Stimulated activated memory B cell treated with anti-CD40 and anti-IgM and Interleukin-4, amounts not matched to agents 10 μg/mL and 1 μg/mL and 100 μg/mL, for 72 hours (primary cell): ENCODE measurements around the gene VOPP1.

ENCODE experiments used
- ATAC-seq: fragments of 150-1000 bp; cut with Tn5 transposase; 2 replicates; pipeline ENCODE4 v1.10.0; 2021
- H3K27ac Mint-ChIP-seq: one replicate; pipeline ENCODE4 v1.8.0; 2022; ENCODE audit warnings: mild to moderate bottlenecking, mixed read lengths
- H3K27me3 Mint-ChIP-seq: one replicate; pipeline ENCODE4 v1.8.0; 2022; ENCODE audit warnings: mixed read lengths
- H3K36me3 Mint-ChIP-seq: one replicate; pipeline ENCODE4 v1.8.0; 2022; ENCODE audit warnings: mixed read lengths
- H3K4me1 Mint-ChIP-seq: one replicate; pipeline ENCODE4 v1.8.0; 2022; ENCODE audit warnings: mixed read lengths
- H3K4me3 Mint-ChIP-seq: one replicate; pipeline ENCODE4 v1.8.0; 2022; ENCODE audit warnings: mild to moderate bottlenecking, moderate library complexity, mixed read lengths
- H3K9me3 Mint-ChIP-seq: one replicate; pipeline ENCODE4 v1.8.0; 2022; ENCODE audit warnings: mixed read lengths

Gene VOPP1

GRCh38 chr7:55504093-55504859 lies 68.0 kb downstream of the VOPP1 start:
- ATAC-seq = peak; percentile 47
- H3K4me1 Mint-ChIP-seq = peaks cover 82% of the 10 kb centered on the region

DNA sequence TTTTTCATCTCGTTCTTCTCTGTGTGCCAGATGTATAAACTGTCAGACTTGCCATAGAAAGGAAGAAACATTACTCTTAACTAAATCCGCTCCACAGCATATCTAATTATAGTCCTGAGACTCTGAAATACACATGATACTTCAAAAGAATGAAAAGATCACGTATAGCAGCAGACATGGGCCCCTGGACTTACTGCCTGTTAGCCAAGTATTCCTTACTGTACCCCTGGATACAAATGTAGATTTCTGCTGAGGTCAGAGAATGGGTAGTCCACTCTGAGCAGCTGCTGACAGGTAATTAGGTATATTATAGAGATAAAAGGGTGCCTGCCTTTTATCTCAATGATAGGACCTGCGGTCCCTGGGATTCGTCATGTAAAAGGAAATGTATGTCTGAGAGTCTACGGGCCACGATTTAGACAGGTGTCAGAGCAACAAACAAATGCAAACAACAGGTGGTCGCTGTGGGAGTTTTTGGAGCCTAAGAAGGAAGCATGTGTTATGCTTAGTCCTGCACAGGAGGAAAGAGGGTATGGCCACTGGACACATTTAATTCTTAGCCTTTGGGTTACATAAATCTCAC lies 69.4 kb downstream of the VOPP1 start:
- Mint-ChIP-seq H3K36me3 (peaks cover 76% of the 10 kb centered on the region), H3K27ac (peak overlapping the region; percentile 96), H3K27me3 (no peaks in the 10 kb centered on the region)

More at GRCh38 chr7:55504093-55504859, 68.0 kb downstream of the VOPP1 start:
- Mint-ChIP-seq H3K9me3 (no peaks in the 10 kb centered on the region), H3K4me3 (peak overlapping the region; percentile 4), H3K27ac (peak overlapping the region; percentile 96), H3K27me3 (no peaks in the 10 kb centered on the region), H3K36me3 (peaks cover 71% of the 10 kb centered on the region)

GRCh38 chr7:55502124-55502857 lies 70.0 kb downstream of the VOPP1 start:
- Mint-ChIP-seq H3K9me3 (no peaks in the 10 kb centered on the region), H3K27me3 (no peaks in the 10 kb centered on the region), H3K4me3 (no peak overlapping the region), H3K36me3 (peaks cover 70% of the 10 kb centered on the region), H3K27ac (peak overlapping the region; percentile 96), H3K4me1 (peaks cover 80% of the 10 kb centered on the region)
- no peak for ATAC-seq

More for the DNA sequence above, 69.4 kb downstream of the VOPP1 start:
- H3K4me3 Mint-ChIP-seq = no peak overlapping the region
- no peaks in the 10 kb centered on the region for H3K9me3 Mint-ChIP-seq
- peaks cover 85% of the 10 kb centered on the region for H3K4me1 Mint-ChIP-seq
- ATAC-seq = no peak

DNA sequence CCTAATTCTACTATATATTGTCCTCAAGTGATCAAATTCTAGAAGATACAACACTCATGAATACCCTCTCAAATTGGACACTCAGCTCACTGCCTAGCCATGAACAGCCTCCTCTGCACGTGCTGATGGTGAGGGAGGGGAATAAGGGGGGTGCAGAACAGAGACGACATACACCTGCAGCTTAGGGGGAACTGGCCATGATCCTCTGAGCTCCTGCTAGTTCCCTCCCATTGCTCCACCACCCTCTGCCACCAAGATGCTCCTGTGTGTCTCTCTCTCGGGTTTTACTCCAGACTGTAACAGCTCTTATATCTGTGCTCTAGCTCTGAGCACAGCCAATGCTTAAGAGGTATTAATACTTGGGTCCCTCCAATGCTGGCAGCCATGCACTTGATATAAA lies 70.7 kb downstream of the VOPP1 start:
- H3K27me3 Mint-ChIP-seq = no peaks in the 10 kb centered on the region
- no peak for ATAC-seq
- H3K9me3 Mint-ChIP-seq = no peaks in the 10 kb centered on the region
- peaks cover 70% of the 10 kb centered on the region for H3K36me3 Mint-ChIP-seq
- H3K4me3 Mint-ChIP-seq = no peak overlapping the region
- peak overlapping the region; percentile 96 for H3K27ac Mint-ChIP-seq
- peaks cover 74% of the 10 kb centered on the region for H3K4me1 Mint-ChIP-seq

DNA sequence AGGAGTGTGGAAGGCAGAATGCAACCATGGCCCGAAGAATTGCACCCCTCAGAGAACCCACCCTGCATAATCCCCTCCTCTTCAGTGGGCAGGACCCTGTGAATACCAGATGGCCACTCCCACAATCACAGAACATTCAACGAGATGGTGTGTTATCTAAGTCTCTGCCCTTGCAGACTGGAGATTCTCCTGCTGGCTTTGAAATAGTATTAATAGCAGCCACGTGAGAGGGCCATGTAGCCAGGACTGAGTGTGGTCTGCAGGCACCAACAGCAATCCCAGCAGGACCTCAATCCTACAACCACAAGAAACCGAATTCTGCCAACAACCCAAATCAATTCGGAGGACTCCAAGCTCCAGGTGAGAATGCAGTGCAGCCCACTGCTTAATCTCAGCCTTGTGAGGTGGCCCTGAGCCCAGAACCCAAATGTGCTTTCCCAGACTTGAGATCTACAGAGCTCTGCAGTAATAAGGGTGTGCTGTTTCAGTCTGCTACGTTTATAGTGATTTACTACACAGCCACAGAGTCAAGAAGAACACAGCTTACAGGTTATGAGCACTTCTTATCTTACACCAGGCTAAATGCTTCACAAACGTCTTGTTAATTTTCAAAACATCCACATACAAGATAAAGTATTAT lies 72.1 kb downstream of the VOPP1 start:
- no peak for ATAC-seq
- peak overlapping the region; percentile 79 for H3K27ac Mint-ChIP-seq
- peaks cover 74% of the 10 kb centered on the region for H3K36me3 Mint-ChIP-seq
- H3K9me3 Mint-ChIP-seq = no peaks in the 10 kb centered on the region
- peaks cover 74% of the 10 kb centered on the region for H3K4me1 Mint-ChIP-seq
- no peaks in the 10 kb centered on the region for H3K27me3 Mint-ChIP-seq
- H3K4me3 Mint-ChIP-seq = no peak overlapping the region

DNA sequence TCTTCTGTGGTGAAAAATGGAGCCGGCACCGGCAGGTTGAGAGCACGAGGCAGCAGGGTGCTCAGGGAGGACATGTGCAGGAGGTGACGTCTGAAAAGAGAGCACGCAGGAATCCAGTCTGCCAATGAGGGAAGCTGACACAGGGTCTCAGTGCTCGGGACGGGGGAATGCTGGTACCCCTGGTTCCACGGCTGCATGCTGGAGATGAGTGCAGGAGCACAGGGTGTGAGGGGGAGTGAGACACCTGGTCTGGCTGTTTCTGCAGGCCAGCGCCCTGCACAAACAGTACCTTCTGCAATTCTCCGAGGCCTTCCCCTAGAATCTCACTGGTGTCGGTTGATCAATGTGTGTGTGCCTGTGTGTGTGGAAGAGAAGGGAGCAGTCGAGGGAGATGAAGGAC lies 72.7 kb downstream of the VOPP1 start:
- H3K4me3 Mint-ChIP-seq = no peak overlapping the region
- no peak for ATAC-seq
- H3K9me3 Mint-ChIP-seq = no peaks in the 10 kb centered on the region
- H3K4me1 Mint-ChIP-seq = peaks cover 74% of the 10 kb centered on the region
- H3K27ac Mint-ChIP-seq = peak overlapping the region; percentile 79
- H3K27me3 Mint-ChIP-seq = no peaks in the 10 kb centered on the region
- H3K36me3 Mint-ChIP-seq = peaks cover 74% of the 10 kb centered on the region

GRCh38 chr7:55498770-55499169 lies 73.5 kb downstream of the VOPP1 start:
- no peak for ATAC-seq
- Mint-ChIP-seq H3K4me3 (no peak overlapping the region), H3K27ac (peak overlapping the region; percentile 79), H3K36me3 (peaks cover 72% of the 10 kb centered on the region), H3K27me3 (no peaks in the 10 kb centered on the region), H3K4me1 (peaks cover 70% of the 10 kb centered on the region), H3K9me3 (no peaks in the 10 kb centered on the region)

GRCh38 chr7:55498142-55498541 lies 74.2 kb downstream of the VOPP1 start:
- Mint-ChIP-seq H3K9me3 (no peaks in the 10 kb centered on the region), H3K36me3 (peaks cover 76% of the 10 kb centered on the region), H3K4me1 (peaks cover 70% of the 10 kb centered on the region), H3K4me3 (no peak overlapping the region), H3K27ac (peak overlapping the region; percentile 79), H3K27me3 (no peaks in the 10 kb centered on the region)
- no peak for ATAC-seq

DNA sequence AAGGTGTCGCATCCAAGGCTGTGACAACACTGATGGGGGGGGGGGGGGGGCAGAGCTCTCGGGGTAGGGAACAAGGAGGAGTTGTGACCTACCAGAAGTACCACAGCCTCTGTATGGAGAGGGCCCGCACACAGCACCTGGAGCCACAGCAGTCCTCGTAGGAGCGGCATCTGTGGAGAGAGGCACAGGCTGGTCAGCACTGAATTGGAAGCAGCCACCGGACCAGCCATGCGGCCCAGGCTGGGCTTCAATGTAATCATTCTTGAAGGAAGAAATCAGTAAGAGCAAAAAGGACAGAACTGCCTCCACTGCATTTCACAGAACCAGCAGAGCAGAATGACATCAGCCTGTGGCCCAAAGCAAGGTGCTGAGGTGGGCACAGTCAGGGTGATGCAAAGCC lies 74.8 kb downstream of the VOPP1 start:
- H3K4me1 Mint-ChIP-seq = peaks cover 70% of the 10 kb centered on the region
- H3K27me3 Mint-ChIP-seq = no peaks in the 10 kb centered on the region
- peaks cover 78% of the 10 kb centered on the region for H3K36me3 Mint-ChIP-seq
- H3K9me3 Mint-ChIP-seq = no peaks in the 10 kb centered on the region
- H3K27ac Mint-ChIP-seq = peak overlapping the region; percentile 79
- H3K4me3 Mint-ChIP-seq = no peak overlapping the region
- no peak for ATAC-seq

DNA sequence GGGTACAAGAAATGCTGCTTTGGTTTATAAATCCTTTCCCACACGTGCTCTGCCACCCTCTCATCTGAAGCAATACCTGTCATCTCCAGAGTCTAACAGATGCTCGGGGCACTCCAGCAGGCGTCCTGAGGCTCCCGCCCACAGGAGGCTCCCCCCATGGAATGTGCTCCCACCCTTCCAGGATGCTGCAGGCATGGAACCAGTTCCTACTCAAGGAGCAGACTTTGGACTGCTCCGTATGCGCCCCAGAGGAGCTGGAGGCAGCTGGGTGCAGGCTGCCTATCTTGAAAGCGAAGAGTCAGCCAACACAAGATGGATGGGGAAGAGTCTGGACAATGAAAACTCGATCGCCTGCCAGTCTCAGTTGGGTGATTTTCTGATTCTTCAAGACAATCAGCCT lies 75.4 kb downstream of the VOPP1 start:
- no peak for ATAC-seq
- peak overlapping the region; percentile 79 for H3K27ac Mint-ChIP-seq
- peaks cover 65% of the 10 kb centered on the region for H3K4me1 Mint-ChIP-seq
- no peak overlapping the region for H3K4me3 Mint-ChIP-seq
- peaks cover 78% of the 10 kb centered on the region for H3K36me3 Mint-ChIP-seq
- H3K9me3 Mint-ChIP-seq = no peaks in the 10 kb centered on the region
- H3K27me3 Mint-ChIP-seq = no peaks in the 10 kb centered on the region

- Mint-ChIP-seq H3K4me1 (peaks cover 57% of the 10 kb centered on the region), H3K27ac (peak overlapping the region; percentile 79)
Measured at GRCh38 chr7:55494951-55495350, 77.4 kb downstream of the VOPP1 start.

GRCh38 chr7:55493408-55493807 lies 78.9 kb downstream of the VOPP1 start:
- no peaks in the 10 kb centered on the region for H3K9me3 Mint-ChIP-seq
- no peaks in the 10 kb centered on the region for H3K27me3 Mint-ChIP-seq
- no peak for ATAC-seq
- H3K4me3 Mint-ChIP-seq = no peak overlapping the region
- peaks cover 60% of the 10 kb centered on the region for H3K4me1 Mint-ChIP-seq
- H3K27ac Mint-ChIP-seq = peak overlapping the region; percentile 30
- peaks cover 81% of the 10 kb centered on the region for H3K36me3 Mint-ChIP-seq

More at GRCh38 chr7:55494951-55495350, 77.4 kb downstream of the VOPP1 start:
- Mint-ChIP-seq H3K36me3 (peaks cover 79% of the 10 kb centered on the region), H3K27me3 (no peaks in the 10 kb centered on the region), H3K4me3 (no peak overlapping the region), H3K9me3 (no peaks in the 10 kb centered on the region)
- no peak for ATAC-seq

DNA sequence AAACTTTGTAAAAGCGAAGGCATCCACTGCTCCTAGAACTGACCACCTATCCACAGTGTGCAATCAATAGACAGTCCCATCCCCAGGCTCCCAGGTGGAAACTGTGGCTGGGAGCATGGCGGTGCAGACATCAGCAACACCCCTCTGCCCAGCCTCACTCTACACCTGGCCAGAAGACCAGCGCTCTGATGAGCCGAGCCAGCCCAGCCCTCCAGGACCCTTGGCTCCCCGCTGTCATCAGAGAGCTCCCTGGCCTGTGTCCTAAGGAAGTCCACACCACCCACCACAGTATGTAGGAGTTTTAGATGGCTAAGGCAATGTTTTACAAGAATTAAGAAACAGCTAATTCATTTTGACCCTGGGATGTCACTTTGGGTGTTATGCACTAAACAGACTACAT lies 81.0 kb downstream of the VOPP1 start:
- no peak for ATAC-seq
- Mint-ChIP-seq H3K27me3 (no peaks in the 10 kb centered on the region), H3K4me3 (no peak overlapping the region), H3K4me1 (peaks cover 70% of the 10 kb centered on the region), H3K36me3 (peaks cover 95% of the 10 kb centered on the region), H3K9me3 (no peaks in the 10 kb centered on the region), H3K27ac (peak overlapping the region; percentile 50)

DNA sequence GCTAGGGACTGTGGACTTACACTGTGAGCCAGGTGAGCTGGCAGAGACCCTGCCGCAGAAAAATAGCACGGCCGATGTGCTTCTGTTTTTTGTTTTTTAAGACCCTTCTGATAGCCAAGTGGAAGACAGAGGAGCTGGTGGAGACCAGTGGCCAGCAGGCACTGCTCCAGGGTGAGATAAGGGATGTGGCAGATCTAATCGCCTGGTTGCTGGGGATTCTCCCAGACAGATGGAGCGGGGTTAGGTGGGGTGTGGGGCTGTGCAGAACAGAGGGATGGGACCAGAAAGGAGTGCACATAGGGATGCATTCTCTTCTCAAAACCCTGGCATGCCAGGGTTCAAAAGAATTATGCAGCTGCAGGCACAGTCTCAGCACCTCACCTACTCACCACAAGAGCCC lies 82.2 kb downstream of the VOPP1 start:
- H3K4me1 Mint-ChIP-seq = peaks cover 66% of the 10 kb centered on the region
- no peak for ATAC-seq
- H3K36me3 Mint-ChIP-seq = peaks cover 95% of the 10 kb centered on the region
- H3K4me3 Mint-ChIP-seq = no peak overlapping the region
- no peaks in the 10 kb centered on the region for H3K9me3 Mint-ChIP-seq
- no peaks in the 10 kb centered on the region for H3K27me3 Mint-ChIP-seq
- peak overlapping the region; percentile 81 for H3K27ac Mint-ChIP-seq

- H3K4me1 Mint-ChIP-seq = peaks cover 66% of the 10 kb centered on the region
- no peak overlapping the region for H3K4me3 Mint-ChIP-seq
- no peaks in the 10 kb centered on the region for H3K9me3 Mint-ChIP-seq
- no peaks in the 10 kb centered on the region for H3K27me3 Mint-ChIP-seq
- peaks cover 95% of the 10 kb centered on the region for H3K36me3 Mint-ChIP-seq
- ATAC-seq = no peak
- H3K27ac Mint-ChIP-seq = peak overlapping the region; percentile 81
Measured at GRCh38 chr7:55489552-55489951, 82.8 kb downstream of the VOPP1 start.
